SKM-1 treated with dmso at 0.1 percent for 144 hours (cell line): Measurements from ENCODE around the gene ATP8B4.

ENCODE experiments used
- DNase-seq: peaks from one replicate; lab custom pipeline; 2025; ENCODE audit not compliant: unreplicated experiment; lab: John Stamatoyannopoulos, UW

The ATP8B4 gene

GRCh38 chr15:49824775-49825099, 294.3 kb downstream of the ATP8B4 start:
- DNase-seq: no peak

- DNase-seq: no peak
Measured at GRCh38 chr15:49823987-49824774, 294.9 kb downstream of the ATP8B4 start.

- DNase-seq: no peak
Measured at GRCh38 chr15:49817100-49817499, 301.9 kb downstream of the ATP8B4 start.

GRCh38 chr15:49815950-49816349, 303.1 kb downstream of the ATP8B4 start:
- no peak for DNase-seq

- no peak for DNase-seq
Measured at GRCh38 chr15:49815526-49815925, 303.5 kb downstream of the ATP8B4 start.

GRCh38 chr15:49814709-49815108, 304.3 kb downstream of the ATP8B4 start:
- no peak for DNase-seq

- no peak for DNase-seq
Measured at GRCh38 chr15:49813625-49814024, 305.4 kb downstream of the ATP8B4 start.

GRCh38 chr15:49810720-49811119, 308.3 kb downstream of the ATP8B4 start:
- no peak for DNase-seq

- no peak for DNase-seq
Measured at GRCh38 chr15:49809894-49810609, 309.0 kb downstream of the ATP8B4 start.

GRCh38 chr15:49808341-49808740, 310.7 kb downstream of the ATP8B4 start:
- DNase-seq: no peak
